Activated CD4-positive, CD25-positive, alpha-beta regulatory T cell (primary cell): ENCODE measurements around the gene PTTG2.

ENCODE experiments used
- DNase-seq, 4 experiments: peaks; one replicate each; lab custom pipeline; 2025; lab: John Stamatoyannopoulos, UW

The PTTG2 gene

DNA sequence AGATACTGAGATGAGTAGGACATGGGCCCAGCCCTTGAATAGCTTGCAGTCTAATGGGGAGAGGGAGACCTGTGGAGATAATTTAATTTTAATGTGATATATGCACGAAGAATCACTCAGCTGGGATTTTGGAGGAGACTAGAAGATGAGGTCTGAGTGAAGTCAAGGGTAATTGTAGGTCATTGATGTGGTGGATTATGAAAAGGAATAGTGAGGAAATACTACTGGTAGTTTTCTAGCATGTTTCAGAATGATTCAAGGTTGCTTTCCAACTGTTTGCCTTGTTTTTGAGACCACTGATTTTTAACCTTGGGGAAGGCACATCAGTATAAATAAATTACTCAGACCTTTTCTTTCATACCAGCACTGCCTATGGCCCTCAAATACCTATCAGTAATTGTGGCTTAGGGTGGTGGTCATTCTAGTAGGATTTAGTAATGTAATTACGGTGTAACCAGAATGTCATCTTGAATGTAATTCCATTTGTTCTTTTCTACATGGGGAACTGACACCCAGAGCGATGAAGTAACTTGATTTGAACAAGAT, 25.6 kb downstream of the PTTG2 start:
- DNase-seq, result no peak

DNA sequence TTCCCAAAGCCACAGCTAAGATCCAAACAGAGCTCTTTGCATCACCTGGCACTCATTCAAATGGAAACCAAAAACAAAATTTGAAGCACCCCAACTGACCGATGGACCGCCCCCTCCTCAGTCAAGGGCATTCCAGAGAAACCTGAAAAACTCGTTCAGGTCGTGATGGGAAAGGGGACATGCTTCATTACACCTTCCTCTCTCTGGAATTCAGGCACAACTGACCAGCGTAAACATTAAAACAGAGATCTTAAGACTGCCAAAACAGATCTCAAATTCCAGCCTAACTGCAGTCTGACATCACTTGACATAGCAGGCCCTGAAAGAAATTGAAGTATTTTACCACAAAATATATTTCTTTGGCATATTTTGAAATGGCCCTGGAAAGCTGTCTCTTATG, 28.5 kb downstream of the PTTG2 start:
- no peak for DNase-seq

DNA sequence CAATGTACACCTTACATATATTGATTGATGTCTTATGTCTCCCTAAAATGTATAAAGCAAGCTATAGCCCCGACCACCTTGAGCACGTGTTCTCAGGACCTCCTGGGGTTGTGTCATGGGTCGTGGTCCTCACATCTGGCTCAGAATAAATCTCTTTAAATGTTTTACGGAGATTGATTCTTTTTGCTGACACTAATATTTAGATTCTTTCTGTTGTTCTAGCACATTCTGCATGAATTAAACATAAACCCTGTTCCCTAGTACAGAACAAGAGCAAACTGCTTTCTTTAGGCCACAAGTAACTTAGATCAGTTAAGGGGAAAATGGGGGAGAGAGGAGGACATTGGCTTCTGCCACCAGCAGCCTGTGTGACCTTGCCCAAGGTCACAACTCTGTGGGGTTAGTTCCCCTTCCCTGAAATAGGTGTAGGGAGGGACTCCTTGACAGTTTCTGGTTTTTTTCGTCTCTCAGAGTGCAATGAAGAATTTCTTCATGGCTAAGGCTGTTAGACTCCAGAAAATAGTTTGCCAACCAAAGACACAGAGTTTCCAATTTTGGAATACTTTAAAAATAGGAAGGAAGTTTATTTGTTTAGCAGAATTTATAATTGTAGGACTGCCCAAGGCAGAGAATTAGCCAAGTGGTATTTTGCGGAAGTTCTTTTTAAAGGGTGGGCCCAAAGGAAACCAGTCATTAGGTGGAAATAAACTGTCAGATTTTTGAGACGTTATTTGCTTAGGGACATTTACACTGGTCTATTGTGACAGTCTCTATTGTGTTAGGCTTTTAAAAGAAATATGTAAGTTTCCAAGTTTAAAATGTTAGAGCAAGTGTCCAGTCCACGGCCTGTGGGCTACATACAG, 29.4 kb downstream of the PTTG2 start:
- no peak for DNase-seq

DNA sequence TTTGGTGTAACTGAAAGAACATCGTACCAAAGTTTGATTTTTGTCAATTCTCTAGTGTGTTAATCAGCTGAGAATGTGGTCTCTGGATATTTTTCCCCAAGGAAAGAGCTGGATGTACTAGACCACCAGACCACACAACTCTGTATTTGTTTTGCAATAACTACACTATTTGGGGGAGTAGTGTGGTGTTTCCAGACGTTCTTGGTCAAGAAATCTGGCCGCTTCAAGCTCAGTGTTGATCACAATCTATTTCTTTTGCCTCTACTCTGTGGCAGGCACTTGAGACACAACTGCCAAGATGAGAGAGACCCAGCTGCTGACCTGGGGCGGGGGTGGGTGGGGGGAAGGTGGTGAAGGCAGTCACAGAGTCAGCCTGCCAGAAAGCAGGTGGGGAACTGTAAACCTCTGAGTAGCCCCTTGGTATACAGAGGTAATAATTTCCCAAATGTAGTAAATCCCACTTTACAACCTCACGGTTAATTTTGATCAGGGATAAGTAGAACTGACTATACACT, 30.6 kb downstream of the PTTG2 start:
- DNase-seq, result no peak

DNA sequence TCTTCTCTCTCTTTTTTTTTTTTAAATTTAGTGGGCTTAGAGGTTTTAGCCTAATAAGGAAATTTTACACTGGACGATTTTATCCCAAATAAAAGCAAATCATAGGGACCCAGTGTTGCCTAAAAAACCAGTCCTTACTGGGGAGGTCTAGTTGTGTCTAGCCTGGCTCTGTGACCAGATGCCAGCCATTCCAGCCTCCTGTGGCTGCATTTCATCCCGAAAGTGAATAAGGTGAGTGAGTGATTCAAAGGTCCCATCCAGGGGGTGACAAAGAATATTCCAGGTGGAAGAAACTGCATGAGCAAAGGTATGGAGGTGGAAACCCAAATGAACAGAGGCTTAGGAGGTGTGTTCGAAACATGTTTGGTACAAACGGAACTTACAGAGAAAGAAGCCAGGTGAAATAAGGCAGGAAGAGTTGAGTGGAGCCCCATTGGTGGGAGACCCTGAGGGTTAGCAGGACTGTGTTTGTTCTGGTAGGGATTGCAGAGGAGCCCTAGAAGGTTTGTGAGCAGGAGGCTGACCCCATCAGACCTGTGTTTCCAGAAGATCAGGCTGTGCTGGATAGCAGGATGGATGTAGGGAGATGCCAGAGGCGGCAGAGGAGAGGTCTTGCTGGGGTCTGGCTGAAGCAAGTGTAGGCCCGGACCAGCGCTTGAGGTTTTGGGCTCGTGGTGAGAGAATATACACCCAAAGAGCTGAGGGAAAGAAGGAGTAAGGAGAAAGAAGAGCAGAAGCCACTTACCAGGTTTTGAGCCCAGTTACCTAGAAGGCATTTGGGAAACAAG, 31.6 kb downstream of the PTTG2 start:
- no peak for DNase-seq

DNA sequence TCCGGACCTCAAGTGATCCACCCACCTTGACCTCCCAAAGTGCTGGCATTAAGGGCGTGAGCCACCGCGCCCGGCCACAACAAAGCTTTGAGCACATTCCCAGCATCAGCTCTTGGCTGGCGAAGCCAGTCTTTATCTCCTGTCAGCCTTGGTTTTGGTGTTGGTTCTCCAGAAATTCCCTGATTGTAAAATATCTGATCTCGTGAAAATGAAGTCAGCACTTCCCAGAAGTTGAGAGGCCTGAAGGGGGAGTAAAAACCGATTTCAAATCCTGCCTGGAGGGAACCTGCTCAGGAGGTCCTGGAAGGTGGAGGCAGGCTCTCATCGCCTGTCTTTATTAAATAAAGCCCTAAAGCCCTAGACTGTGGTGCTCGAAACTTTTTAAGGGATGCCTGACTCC, 33.6 kb downstream of the PTTG2 start:
- no peak for DNase-seq

DNA sequence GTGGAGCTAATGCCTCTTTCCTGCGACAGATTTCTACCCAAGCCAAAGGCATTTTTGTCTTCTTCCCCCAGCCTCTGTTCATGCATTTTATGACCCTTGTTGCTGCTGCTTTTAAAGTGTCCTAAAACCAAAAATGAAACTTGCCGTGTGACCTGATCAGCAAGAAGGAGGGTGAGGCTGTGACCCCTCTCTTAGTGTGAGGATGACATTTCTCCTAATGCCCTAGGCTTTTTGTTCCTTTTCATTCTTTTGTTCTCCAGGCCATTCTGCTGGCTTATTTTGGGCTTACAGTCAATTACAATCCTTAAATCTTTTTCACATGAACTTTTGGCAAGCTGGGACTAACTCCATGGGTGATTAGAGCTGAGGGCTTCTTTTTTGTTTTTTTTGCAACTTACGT, 34.4 kb downstream of the PTTG2 start:
- no peak for DNase-seq

DNA sequence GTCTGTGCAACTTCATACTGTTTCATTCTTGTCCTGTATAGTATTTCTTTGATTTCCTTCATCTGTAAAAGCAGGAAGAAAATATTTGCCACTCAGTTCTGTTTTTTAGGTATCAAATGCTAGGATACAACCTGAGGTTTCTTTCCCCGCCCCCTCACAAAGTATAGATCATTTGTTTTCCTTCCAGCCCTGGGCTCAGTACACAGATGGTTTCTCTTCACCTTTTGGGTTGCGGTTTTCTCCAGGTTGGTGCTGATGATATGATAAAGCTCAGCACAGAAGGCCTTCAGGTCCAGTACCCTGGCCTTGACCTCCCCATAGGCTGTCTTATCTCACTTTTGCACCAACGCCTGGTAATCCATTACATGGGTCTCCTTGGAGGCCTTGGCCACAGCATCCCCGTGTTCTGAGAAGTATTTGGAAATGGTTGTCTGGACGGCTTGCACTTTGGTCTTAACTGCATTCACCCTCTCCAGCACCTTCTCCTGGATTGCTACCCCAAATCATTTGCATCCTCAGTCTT, 35.2 kb downstream of the PTTG2 start:
- no peak for DNase-seq

DNA sequence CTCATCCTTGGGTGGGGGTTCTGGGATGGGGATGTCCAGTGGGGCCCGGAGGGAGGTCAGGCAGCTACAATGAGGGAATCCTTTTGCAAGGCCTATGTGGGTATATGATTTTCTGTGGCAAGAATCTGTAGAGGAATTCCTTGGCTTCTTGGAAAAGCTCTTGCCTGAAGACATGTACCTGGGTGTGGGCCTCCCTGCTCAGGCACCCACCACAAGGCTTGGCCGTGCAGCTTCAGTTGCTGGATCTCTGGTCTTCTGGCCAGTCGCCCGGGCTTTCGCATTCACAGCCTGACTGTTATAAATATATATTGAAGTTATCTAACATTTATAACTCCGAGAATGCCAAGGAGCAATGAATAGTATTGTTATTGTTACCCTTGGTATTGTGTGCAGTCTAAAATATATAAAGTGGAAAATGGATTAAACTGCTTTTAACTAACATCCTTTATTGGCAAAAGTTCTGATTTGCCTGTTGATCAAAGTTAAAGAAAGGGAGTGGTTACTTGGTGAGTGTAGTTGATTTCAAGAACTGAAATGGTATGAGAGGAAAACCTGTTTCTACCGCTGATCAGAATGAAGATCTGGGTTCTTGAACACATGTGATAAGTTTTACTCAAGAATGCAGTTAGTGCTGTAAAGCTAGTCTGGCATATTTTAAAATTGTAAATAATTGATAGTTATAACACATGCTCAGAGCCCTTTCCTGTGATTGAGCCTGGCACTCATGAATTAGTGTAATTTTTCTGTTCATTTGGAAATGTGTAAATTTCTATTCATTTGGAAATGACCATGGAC, 36.0 kb downstream of the PTTG2 start:
- no peak for DNase-seq

DNA sequence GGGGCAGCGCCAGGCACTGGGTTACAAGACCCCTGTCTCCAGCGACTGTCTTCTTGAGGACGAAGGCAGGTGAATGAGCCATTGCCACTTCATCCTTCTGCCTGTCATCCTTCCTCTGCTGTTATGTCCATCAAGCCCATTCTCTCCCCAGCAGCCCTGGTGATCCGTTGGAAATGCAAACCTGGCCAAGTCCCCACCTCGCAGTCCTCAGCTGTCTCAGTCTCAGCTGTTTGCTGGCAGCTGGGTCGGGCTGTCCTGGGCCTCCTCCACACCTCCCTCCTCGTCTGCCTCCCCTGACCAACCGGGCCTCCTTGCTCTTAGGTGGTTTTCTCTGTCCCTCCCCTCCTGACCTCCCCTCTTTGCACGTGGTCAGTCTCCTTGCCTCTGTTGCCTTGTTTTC, 38.0 kb downstream of the PTTG2 start:
- no peak for DNase-seq

DNA sequence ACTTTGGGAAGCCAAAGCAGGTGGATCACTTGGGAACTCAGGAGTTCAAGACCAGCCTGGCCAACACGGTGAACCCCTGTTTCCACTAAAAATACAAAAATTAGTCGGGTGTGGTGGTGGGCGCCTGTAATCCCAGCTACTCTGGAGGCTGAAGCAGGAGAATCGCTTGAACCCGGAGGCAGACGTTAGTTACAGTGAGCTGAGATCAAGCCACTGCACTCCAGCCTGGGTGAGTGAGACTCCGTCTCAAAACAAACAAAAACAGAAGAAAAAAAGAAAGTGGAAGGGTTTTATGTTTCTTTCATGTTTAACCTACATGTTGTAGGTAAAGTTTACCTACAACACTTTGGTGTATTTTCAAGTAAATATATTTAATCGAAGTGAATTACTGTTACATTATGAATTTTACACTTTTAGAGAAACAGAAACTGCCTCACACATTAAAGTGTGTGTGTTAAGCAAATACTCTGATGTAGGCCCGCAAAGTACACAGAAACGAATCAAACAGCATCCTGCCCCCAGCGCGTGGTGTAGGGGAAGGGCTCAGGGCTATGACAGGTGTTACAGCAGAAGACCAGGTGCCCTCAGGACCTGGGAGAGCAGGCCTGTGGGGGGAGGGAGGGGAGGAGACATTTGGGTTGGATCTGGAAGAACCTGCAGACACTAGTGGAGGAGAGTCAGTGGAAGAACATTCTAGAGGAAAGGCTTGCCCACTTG, 39.0 kb downstream of the PTTG2 start:
- DNase-seq, result no peak

DNA sequence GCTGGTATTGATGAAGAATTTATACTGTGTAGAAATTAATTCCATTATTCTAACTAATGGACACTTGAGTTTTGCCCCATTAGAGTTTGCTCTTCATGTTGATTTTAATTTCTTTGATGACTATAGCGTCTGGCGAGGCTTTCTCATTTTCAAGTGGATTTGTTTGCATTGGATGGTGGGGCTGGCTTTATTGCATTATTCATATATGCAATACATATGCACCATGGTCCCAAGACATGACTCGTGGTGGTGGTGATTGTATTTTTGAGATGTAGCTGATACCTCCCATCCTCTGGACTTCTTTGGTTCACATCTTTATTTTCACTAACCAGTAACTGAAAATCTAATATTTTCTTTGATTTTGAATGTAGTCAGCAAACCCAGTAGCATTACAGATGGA, 39.8 kb downstream of the PTTG2 start:
- DNase-seq, result no peak

DNA sequence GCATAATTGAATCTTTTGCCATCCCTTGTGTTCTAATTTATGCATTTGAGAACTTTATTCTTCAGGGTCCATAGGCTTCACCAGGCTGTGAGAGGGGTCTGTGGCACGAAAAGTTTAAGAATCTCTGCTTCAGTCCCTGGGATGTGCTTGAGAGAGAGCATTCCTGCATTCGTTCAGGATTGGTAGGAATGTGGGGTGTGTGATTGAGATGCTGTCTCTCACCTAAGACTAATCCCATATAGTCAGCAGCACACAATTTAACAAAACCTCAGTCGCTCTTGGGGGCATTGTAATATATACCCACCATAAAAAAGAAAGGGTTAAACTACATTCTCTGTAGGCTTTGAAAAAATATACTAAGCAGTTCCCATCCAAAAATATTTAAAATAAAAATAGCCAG, 41.7 kb downstream of the PTTG2 start:
- DNase-seq, result no peak

DNA sequence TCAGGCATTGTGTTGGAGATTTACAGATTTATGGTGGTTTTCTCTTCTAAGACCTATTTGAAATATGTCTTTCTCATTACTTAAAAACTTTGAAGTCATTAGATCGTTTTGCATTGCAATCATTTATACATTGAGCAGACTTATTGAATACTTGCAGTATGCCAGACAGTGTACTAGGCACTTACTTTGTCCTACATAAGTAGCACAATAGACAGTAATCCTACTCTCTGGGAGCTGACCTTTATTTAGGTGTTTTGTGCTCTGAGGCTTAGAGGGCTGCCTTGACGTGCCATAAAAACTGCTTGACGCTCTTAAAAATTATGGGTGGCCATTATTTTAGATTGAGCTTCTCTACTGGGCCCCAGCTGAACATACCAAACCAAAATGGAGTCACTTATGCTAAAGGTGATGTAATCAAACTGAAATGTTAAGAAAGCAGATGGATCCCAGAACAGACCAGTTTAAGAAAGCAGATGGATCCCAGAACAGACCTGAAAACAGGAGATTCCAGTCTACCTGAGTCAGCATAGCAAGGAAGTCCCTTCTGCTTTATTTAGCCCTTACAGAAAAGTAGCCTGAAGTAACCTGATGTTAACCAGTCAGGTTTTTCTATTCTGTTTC, 42.4 kb downstream of the PTTG2 start:
- no peak for DNase-seq

DNA sequence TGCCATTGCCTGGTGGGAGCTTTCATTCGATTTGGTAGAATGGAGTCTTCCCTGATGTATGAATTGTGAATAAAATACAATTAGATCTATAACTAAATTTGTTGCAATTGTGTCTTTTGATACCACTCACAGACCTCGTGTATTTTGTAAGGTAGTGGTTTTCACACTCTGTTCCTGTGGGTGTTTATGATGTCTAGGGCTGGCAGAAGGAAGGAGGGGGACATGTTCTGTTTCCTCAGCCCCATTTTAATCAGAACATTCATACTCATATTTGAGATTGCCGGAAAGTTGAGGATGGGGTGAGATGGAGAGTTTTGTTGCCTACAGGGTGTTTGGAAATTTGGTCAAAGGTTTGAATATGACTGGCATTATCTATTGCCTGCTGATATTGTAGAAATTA, 42.9 kb downstream of the PTTG2 start:
- DNase-seq, result no peak

DNA sequence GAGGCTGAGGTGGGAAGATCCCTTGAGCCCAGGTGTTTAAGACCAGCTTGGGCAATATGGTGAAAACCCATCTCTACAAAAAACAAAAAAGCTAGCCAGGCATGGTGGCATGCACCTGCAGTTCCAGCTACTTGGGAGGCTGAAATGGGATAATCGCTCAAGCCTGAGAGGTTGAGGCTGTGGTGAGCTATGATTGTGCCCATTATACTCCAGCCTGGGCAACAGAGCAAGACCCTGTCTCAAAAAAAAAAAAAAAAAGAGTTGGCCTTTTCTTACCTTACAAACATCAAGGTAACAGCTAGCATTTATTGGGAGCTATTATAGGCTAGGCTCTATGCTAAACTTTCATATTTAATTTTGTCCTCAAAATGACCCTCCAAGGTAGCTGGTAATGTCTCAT, 43.4 kb downstream of the PTTG2 start:
- no peak for DNase-seq

DNA sequence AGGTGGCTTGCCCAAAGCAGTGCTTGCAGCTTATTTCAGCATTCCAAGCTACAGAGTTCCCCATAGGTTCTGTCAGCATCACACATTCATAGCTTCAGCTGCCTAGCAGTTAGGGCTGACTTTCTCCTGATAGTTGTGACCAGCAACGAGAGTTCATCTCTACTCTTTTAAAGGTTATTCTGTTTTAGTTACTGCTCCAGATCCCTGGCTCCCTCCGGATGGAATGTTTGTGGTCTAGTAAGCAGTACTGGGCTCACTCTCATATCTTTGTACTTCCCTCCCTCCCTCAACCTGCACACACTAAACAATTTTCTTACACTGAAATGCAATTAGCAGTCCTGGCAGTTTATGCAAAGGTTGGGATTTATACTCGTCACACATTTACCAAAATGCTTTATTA, 43.9 kb downstream of the PTTG2 start:
- DNase-seq, result no peak

DNA sequence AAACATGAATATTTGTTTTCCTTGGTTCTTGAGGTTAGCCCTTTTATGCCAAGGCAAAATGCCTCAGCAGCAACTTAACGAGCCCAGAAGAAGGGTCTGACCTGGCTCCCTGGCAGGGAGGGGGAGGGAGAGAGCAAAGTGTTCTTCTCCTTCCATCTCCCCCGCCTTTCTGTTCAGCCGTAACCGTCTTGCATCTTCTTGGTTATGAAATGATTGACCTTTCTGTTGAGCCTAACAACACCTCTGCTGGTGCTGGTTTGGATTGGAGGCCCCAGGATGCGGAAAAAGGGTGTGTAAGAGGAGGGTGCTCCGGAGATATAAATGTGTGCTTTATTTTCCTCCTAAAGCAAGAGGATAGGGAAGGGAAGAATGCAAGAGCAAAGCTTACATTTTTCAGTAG, 44.7 kb downstream of the PTTG2 start:
- no peak for DNase-seq

DNA sequence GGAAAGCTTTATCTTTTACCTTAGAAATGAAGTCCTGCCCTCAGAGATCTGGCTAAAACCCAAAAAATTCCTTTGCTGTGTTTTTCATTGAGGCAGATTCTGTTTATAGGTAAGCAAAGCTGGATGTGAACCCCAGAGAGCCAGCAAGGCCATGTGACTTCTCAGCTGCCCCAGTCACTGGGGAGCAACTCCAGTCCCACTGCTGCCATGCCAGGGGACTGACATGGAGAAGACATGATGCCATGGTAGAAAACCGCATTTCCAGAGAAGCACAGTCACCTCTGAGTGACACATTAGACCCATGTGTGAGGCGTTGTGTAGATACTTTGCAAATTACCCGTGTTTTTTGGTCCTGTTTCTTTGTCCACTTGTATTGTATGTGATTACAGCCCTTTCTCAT, 45.4 kb downstream of the PTTG2 start:
- no peak for DNase-seq

DNA sequence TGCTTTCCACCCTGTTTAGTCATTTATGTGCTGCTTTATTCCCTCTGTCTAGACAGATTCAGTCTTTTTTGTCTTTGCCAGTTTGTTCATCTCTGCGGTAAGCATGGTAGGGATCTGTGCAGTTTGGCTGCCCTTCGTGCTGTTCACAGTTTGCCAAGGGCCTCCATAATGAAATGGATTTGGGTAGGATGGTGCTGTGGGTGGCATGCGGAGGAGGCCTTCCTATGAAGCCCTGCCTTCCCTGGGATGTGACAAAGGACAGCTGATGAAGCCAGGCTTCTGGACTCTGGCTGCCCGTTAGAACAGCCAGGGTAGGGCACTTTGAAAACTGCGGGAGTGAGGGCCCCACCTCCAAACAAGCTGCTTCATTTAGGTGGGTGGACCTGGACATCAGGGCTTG, 47.4 kb downstream of the PTTG2 start:
- no peak for DNase-seq

DNA sequence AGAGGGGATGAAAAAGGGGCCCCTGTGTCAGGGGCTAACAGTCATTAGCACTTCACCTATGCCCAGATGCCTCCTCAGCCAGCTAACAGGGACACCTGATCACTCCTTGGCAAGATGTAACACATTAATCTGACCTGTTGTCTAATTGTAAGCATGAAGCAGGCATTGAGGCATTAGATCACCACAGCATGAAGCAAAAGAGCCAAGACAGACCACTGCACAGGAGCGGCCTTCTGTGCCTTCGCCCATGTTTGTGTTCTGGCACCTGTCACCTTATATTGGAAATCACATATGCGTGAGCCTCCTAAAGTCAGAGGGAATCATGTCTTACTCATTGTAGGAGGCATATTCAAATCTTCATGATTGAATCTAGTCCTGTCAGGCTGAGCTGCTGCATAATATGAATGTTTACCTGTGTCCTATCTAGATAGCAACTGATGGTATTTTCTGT, 48.4 kb downstream of the PTTG2 start:
- no peak for DNase-seq
